ENCODE measurements around the gene NEURL4.

GRCh38 chr17:7356756-7357155 is 27.6 kb upstream of the NEURL4 start:
- TF ChIP-seq USF2 (IDR thresholded peaks at IDR 0.05; ENCODE audit: borderline replicate concordance, low read depth, low read length): no peak
- no peak for TF ChIP-seq CTCF (IDR thresholded peaks at IDR 0.05)
- TF ChIP-seq YY1 (IDR thresholded peaks at IDR 0.05; ENCODE audit: low read depth): no peak

Measured in SK-N-SH (cell line).